Neural cell (in vitro differentiated cells): Measurements from ENCODE around the gene TDRD10. TPM values are rescaled to one million over a fixed set of nuclear protein-coding genes. Genes with fewer than 3 reads are reported as not detected.

Source experiments
- H2AFZ ChIP-seq: fragments of 200-600, 300-800 bp; sonication (generic), shearing (Covaris generic); 2 replicates; pipeline ENCODE4 v1.6.0; 2014; ENCODE audit warnings: low read depth, mild to moderate bottlenecking, antibody characterized with exemption, low read length, moderate library complexity
- H3F3A ChIP-seq: fragments of 200-600 bp; shearing (Covaris generic); 2 replicates; pipeline ENCODE4 v1.6.1; 2016; ENCODE audit warnings: mild to moderate bottlenecking, moderate library complexity, mixed read lengths, antibody characterized with exemption, low read length; ENCODE audit not compliant: insufficient read depth, poor library complexity, severe bottlenecking
- H3K27ac ChIP-seq: fragments of 200-600, 300-800 bp; sonication (generic), shearing (Covaris generic); 2 replicates; pipeline ENCODE4 v1.5.1; 2014; ENCODE audit warnings: mild to moderate bottlenecking, low read length, moderate library complexity
- H3K27me3 ChIP-seq: fragments of 300-800, 200-600 bp; sonication (generic), shearing (Covaris generic); 2 replicates; pipeline ENCODE4 v1.6.0; 2014; ENCODE audit warnings: mild to moderate bottlenecking, low read depth, low read length, moderate library complexity; ENCODE audit not compliant: insufficient read depth
- H3K36me3 ChIP-seq: fragments of 300-800, 200-600 bp; sonication (generic), shearing (Covaris generic); 2 replicates; pipeline ENCODE4 v1.5.1; 2014; ENCODE audit warnings: mild to moderate bottlenecking, antibody characterized with exemption, low read length, moderate library complexity; ENCODE audit not compliant: insufficient read depth
- H3K4me2 ChIP-seq: fragments of 300-800, 200-600 bp; sonication (generic), shearing (Covaris generic); 2 replicates; pipeline ENCODE4 v1.6.0; 2014; ENCODE audit warnings: mild to moderate bottlenecking, low read length
- H3K4me3 ChIP-seq: fragments of 300-800, 200-600 bp; sonication (generic), shearing (Covaris generic); 2 replicates; pipeline ENCODE4 v1.5.1; 2014; ENCODE audit warnings: mild to moderate bottlenecking, low read length, moderate library complexity
- H3K79me2 ChIP-seq: fragments of 200-600 bp; shearing (Covaris generic); replicated peaks from 2 replicates; pipeline ENCODE4 v1.6.0; 2014; ENCODE audit warnings: mild to moderate bottlenecking, low read length, moderate library complexity; ENCODE audit not compliant: insufficient read depth
- H3K9ac ChIP-seq: fragments of 300-800, 200-600 bp; sonication (generic), shearing (Covaris generic); 2 replicates; pipeline ENCODE4 v1.6.1; 2016; ENCODE audit warnings: mild to moderate bottlenecking, low read length, mixed read lengths
- H3K9me2 ChIP-seq: fragments of 200-600 bp; shearing (Covaris generic); 2 replicates; pipeline ENCODE4 v1.6.1; 2016; ENCODE audit warnings: mild to moderate bottlenecking, low read length, mixed read lengths; ENCODE audit not compliant: insufficient read depth
- H3K9me3 ChIP-seq: fragments of 200-600, 300-800 bp; sonication (generic), shearing (Covaris generic); 2 replicates; pipeline ENCODE4 v1.6.1; 2016; ENCODE audit warnings: mild to moderate bottlenecking, mixed run types, low read length, moderate library complexity, mixed read lengths
- H4K20me1 ChIP-seq: fragments of 200-600 bp; shearing (Covaris generic); 2 replicates; pipeline ENCODE4 v1.6.1; 2016; ENCODE audit warnings: mild to moderate bottlenecking, mixed run types; ENCODE audit not compliant: insufficient read depth
- CTCF ChIP-seq: fragments of 450-650 bp; IDR thresholded peaks from 2 replicates; pipeline ENCODE4 v1.5.1; 2014; ENCODE audit warnings: antibody characterized with exemption, mild to moderate bottlenecking, moderate library complexity; ENCODE audit not compliant: poor library complexity, severe bottlenecking
- EP300 ChIP-seq: fragments of 450-650 bp; conservative IDR thresholded peaks from 2 replicates; pipeline ENCODE4 v1.6.1; 2014; ENCODE audit warnings: antibody characterized with exemption, mild to moderate bottlenecking, moderate library complexity; ENCODE audit not compliant: poor library complexity, severe bottlenecking
- EZH2 ChIP-seq: fragments of 200-600, 300-800 bp; shearing (Covaris generic), sonication (generic); IDR thresholded peaks from 2 replicates; pipeline ENCODE4 v1.6.1; 2014; ENCODE audit warnings: antibody characterized with exemption, low read length, borderline replicate concordance, mild to moderate bottlenecking; ENCODE audit not compliant: insufficient read depth, poor library complexity, severe bottlenecking
- MXI1 ChIP-seq: fragments of 450-650 bp; conservative IDR thresholded peaks from 2 replicates; pipeline ENCODE4 v1.6.1; 2014; ENCODE audit warnings: antibody characterized with exemption, mild to moderate bottlenecking; ENCODE audit not compliant: poor library complexity, severe bottlenecking
- POLR2AphosphoS5 ChIP-seq: IDR thresholded peaks from 2 replicates; pipeline ENCODE4 v1.6.1; 2012
- RAD21 ChIP-seq: fragments of 450-650 bp; conservative IDR thresholded peaks from 2 replicates; pipeline ENCODE4 v1.6.1; 2014; ENCODE audit warnings: antibody characterized with exemption, mild to moderate bottlenecking, moderate library complexity
- REST ChIP-seq: IDR thresholded peaks from 2 replicates; pipeline ENCODE4 v1.6.1; 2012; ENCODE audit warnings: borderline replicate concordance
- SMC3 ChIP-seq: fragments of 450-650 bp; conservative IDR thresholded peaks from 2 replicates; pipeline ENCODE4 v1.6.1; 2014; ENCODE audit warnings: antibody characterized with exemption, mild to moderate bottlenecking, moderate library complexity; ENCODE audit not compliant: poor library complexity
- TAF1 ChIP-seq: IDR thresholded peaks from 2 replicates; pipeline ENCODE4 v1.6.1; 2012; ENCODE audit warnings: low read depth
- polyA plus RNA-seq: library from polyadenylated mRNA; depleted of rRNA; stranded (reverse); fragments of >200 nt; gene quantifications from 2 replicates; pipeline ENCODE4 v1.2.3, GENCODE V29; 2014

The TDRD10 gene
- polyA plus RNA-seq, 1 donor from 2014 or later, result not detected

DNA sequence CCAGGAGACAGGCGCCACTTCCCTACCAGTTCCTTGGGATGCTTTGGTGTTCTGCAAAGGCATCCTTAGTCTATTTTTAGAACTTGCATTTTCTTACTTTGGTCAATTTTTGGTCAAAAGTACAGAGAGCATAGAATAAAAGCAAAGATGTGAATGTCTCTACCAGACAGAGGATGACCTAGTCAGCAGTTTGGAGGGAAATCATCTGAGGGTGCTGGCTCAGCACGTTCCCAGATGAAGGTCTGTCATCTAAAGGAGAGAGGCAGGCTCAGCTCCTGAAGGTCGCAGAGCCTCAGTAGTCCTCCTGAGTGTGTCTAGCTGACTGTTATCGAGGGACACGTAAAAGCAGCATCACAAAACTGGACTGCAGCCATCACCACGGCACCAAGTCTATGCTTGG is 80.9 kb downstream of the TDRD10 start:
- H3K4me3 ChIP-seq, result no peak overlapping the region
- no peaks in the 10 kb centered on the region for H4K20me1 ChIP-seq

GRCh38 chr1:154583773-154584172 is 81.8 kb downstream of the TDRD10 start:
- no peaks in the 10 kb centered on the region for H3F3A ChIP-seq
- H4K20me1 ChIP-seq, result no peaks in the 10 kb centered on the region
- H3K36me3 ChIP-seq, result peaks cover 13% of the 10 kb centered on the region
- H3K4me2 ChIP-seq, result no peak overlapping the region
- H3K9me3 ChIP-seq, result no peaks in the 10 kb centered on the region
- no peaks in the 10 kb centered on the region for H3K9me2 ChIP-seq
- H3K4me3 ChIP-seq, result no peak overlapping the region
- H3K9ac ChIP-seq, result no peak overlapping the region
- H3K27ac ChIP-seq, result no peak overlapping the region
- no peaks in the 10 kb centered on the region for H3K27me3 ChIP-seq
- no peaks in the 10 kb centered on the region for H3K79me2 ChIP-seq
- H2AFZ ChIP-seq, result no peak overlapping the region
- TF ChIP-seq TAF1, result no peak
- no peak for TF ChIP-seq POLR2AphosphoS5
- no peak for TF ChIP-seq REST
- TF ChIP-seq SMC3, result no peak
- no peak for TF ChIP-seq EZH2
- TF ChIP-seq EP300, result no peak
- TF ChIP-seq MXI1, result no peak
- no peak for TF ChIP-seq RAD21

More for the DNA sequence above, 80.9 kb downstream of the TDRD10 start:
- H3K9ac ChIP-seq, result no peak overlapping the region
- H3K36me3 ChIP-seq, result peaks cover 13% of the 10 kb centered on the region
- H3F3A ChIP-seq, result no peaks in the 10 kb centered on the region
- no peaks in the 10 kb centered on the region for H3K79me2 ChIP-seq
- H3K4me2 ChIP-seq, result no peak overlapping the region
- TF ChIP-seq CTCF, result no peak
- TF ChIP-seq EP300, result no peak
- TF ChIP-seq SMC3, result no peak
- TF ChIP-seq REST, result no peak
- TF ChIP-seq EZH2, result no peak
- no peak for TF ChIP-seq RAD21
- TF ChIP-seq MXI1, result no peak
- TF ChIP-seq POLR2AphosphoS5, result no peak
- no peak for TF ChIP-seq TAF1
- H3K27me3 ChIP-seq, result no peaks in the 10 kb centered on the region
- H3K9me2 ChIP-seq, result no peaks in the 10 kb centered on the region
- no peaks in the 10 kb centered on the region for H3K9me3 ChIP-seq
- H3K27ac ChIP-seq, result no peak overlapping the region
- no peak overlapping the region for H2AFZ ChIP-seq
